Neuron (in vitro differentiated cells): ENCODE results near the gene IDS.
"Not testable (repeated sequence)": the region's sequence is repeated elsewhere in the genome, so short reads cannot be mapped to it uniquely, and the experiment has no call there.

ENCODE experiments used
- H2AFZ ChIP-seq: one replicate; pipeline ENCODE4 v1.6.1; 2013; ENCODE audit warnings: low read depth, mild to moderate bottlenecking, inconsistent platforms, low read length, moderate library complexity
- H3K27me3 ChIP-seq: one replicate; pipeline ENCODE4 v1.6.1; 2013; ENCODE audit warnings: low read length; ENCODE audit not compliant: insufficient read depth
- H3K36me3 ChIP-seq: one replicate; pipeline ENCODE4 v1.6.1; 2013; ENCODE audit warnings: low read length; ENCODE audit not compliant: insufficient read depth
- H3K4me1 ChIP-seq: one replicate; pipeline ENCODE4 v1.6.1; 2013; ENCODE audit warnings: low read length; ENCODE audit not compliant: insufficient read depth
- H3K4me3 ChIP-seq: 2 replicates; pipeline ENCODE4 v1.5.1; 2013; ENCODE audit warnings: mild to moderate bottlenecking, low read length, moderate library complexity
- H3K9me3 ChIP-seq: one replicate; pipeline ENCODE4 v1.6.1; 2013; ENCODE audit warnings: low read length

Gene IDS

DNA sequence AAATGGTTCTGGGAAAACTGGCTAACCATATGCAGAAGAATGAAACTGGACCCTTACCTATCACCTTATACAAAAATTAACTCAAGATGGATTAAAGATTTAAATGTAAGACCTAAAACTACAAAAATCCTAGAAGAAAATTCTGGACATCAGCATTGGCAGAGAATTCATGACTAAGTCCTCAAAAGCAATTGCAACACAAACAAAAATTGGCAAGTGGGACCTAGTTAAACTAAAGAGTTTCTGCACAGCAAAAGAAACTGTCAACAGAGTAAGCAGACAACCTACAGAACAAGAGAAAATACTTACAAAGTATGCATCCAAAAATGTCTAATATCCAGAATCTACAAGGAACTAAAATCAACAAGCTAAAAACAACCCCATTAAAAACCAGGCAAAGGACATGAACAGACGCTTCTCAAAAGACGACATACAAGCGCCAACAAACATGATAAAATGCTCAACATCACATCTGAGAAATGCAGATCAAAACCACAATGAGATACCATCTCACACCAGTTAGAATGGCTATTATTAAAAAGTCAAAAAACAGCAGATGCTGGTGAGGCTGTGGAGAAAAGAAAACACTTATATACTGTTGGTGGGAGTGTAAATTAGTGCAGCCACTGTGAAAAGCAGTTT is 15.7 kb upstream of the IDS start:
- H2AFZ ChIP-seq, H3K27me3 ChIP-seq, H3K4me3 ChIP-seq, H3K9me3 ChIP-seq, H3K36me3 ChIP-seq, H3K4me1 ChIP-seq: not testable (repeated sequence)

DNA sequence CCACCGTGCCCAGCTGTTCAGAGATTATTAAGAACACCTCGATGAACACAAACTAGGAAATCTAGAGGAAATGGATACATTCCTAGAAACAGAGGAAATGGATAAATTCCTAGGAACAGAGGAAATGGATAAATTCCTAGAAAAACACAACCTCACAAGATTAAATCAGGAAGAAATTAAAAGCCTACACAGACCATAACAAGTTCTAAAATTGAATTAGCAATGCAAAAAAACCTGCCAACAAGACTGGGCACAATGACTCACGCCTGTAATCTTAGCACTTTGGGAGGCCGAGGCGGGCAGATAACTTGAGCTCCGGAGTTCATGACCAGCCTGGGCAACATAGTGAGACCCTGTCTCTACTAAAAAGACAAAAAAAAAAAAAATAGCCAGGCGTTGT is 13.1 kb upstream of the IDS start:
- Histone ChIP-seq H2AFZ (no peak overlapping the region), H3K9me3 (no peaks in the 10 kb centered on the region), H3K36me3 (no peaks in the 10 kb centered on the region), H3K4me3 (no peak overlapping the region), H3K27me3 (peaks cover 3% of the 10 kb centered on the region), H3K4me1 (no peaks in the 10 kb centered on the region)

DNA sequence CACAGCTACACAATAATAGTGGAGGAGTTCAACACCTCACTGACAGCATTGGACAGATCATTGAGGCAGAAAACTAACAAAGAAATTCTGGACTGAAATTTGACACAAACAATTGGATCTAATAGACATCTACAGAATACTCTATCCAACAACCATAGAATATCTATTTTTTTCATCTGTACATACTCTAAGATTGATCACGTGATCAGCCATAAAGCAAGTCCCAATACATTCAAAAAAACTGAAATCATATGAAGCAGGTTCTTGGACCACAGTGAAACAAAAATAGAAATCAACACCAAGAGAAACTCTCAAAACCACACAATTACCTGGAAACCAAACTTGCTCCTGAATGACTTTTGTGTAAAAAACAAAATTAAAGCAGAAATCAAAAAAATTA is 12.2 kb upstream of the IDS start:
- H3K4me1 ChIP-seq: no peaks in the 10 kb centered on the region
- no peak overlapping the region for H2AFZ ChIP-seq

GRCh38 chrX:149516604-149517003 is 11.5 kb upstream of the IDS start:
- no peak overlapping the region for H3K4me3 ChIP-seq
- no peaks in the 10 kb centered on the region for H3K4me1 ChIP-seq
- H3K27me3 ChIP-seq: peaks cover 3% of the 10 kb centered on the region
- H2AFZ ChIP-seq: no peak overlapping the region
- H3K36me3 ChIP-seq: no peaks in the 10 kb centered on the region
- H3K9me3 ChIP-seq: no peaks in the 10 kb centered on the region

More for the DNA sequence above, 12.2 kb upstream of the IDS start:
- no peaks in the 10 kb centered on the region for H3K9me3 ChIP-seq
- no peaks in the 10 kb centered on the region for H3K36me3 ChIP-seq
- H3K4me3 ChIP-seq: no peak overlapping the region
- H3K27me3 ChIP-seq: peaks cover 3% of the 10 kb centered on the region

DNA sequence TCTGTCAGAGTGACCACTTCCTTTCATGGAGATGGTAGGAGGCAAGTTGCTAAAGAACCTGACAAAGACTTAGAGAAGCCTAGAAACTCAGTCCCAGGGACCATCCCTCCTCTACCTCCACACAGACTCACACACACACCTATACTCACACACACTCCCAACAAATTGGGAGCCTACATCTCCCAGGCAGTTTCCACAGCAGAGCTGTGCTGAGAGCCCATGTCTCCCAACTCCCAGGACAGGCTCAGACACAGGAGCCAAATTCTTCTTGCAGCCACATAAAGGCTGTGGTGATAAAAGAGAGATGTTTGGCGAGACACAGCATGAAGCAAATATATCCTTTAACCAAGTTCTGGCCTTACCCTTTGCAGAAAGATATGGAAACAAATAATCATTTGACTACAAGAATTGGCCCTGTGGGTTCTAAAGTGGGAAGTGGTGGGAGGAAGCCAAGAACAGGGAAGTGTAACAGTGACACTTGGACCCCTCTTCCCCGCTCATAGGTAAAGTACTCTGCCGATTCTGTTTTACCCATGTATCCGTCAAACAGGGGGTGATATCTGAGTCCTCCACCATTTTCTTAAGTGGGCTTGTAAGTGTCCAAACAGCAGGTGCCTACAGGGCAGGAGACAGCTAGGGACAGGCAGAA is 11.0 kb upstream of the IDS start:
- no peaks in the 10 kb centered on the region for H3K9me3 ChIP-seq
- H3K4me1 ChIP-seq: no peaks in the 10 kb centered on the region
- H3K36me3 ChIP-seq: no peaks in the 10 kb centered on the region
- H3K27me3 ChIP-seq: no peaks in the 10 kb centered on the region
- no peak overlapping the region for H3K4me3 ChIP-seq
- no peak overlapping the region for H2AFZ ChIP-seq

GRCh38 chrX:149513825-149514428 is 8.8 kb upstream of the IDS start:
- H3K27me3 ChIP-seq: no peaks in the 10 kb centered on the region
- no peaks in the 10 kb centered on the region for H3K36me3 ChIP-seq
- H3K9me3 ChIP-seq: no peaks in the 10 kb centered on the region
- no peaks in the 10 kb centered on the region for H3K4me1 ChIP-seq
- no peak overlapping the region for H2AFZ ChIP-seq
- H3K4me3 ChIP-seq: no peak overlapping the region

DNA sequence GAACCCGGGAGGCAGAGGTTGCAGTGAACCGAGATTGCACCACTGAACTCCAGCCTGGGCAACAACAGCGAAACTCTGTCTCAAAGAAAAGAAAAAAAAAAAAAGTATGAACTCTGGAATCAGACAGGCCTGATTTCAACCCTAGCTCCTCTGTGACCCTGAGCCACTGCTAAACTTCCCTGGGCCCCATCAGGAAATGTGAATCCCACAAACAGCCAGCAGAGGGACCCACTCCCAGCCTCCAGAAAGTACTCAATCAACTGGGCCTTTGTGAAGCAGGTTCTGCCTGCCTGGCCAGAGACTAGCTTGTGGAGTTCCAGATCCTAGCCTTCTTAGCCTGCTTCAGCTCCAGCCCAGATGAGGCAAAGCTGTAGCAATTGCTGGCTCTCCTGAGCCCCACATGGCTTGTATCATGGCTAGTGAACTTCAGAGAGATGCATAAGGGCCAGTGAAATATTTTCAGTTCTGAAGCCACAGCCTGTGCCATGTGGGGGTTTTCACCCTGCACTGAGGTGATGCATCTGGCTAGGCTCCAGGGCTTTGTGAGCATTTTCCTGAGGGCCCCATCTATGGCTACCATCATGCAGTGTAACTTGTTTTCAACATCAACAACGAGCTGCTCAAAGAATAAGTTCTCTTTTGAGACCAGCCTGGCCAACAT is 7.2 kb upstream of the IDS start:
- Histone ChIP-seq H3K36me3 (no peaks in the 10 kb centered on the region), H3K9me3 (no peaks in the 10 kb centered on the region), H2AFZ (no peak overlapping the region), H3K4me3 (no peak overlapping the region), H3K27me3 (no peaks in the 10 kb centered on the region), H3K4me1 (no peaks in the 10 kb centered on the region)

GRCh38 chrX:149511081-149511480 is 6.0 kb upstream of the IDS start:
- Histone ChIP-seq H3K4me1 (no peaks in the 10 kb centered on the region), H2AFZ (no peak overlapping the region), H3K9me3 (no peaks in the 10 kb centered on the region), H3K4me3 (no peak overlapping the region), H3K36me3 (no peaks in the 10 kb centered on the region), H3K27me3 (no peaks in the 10 kb centered on the region)

DNA sequence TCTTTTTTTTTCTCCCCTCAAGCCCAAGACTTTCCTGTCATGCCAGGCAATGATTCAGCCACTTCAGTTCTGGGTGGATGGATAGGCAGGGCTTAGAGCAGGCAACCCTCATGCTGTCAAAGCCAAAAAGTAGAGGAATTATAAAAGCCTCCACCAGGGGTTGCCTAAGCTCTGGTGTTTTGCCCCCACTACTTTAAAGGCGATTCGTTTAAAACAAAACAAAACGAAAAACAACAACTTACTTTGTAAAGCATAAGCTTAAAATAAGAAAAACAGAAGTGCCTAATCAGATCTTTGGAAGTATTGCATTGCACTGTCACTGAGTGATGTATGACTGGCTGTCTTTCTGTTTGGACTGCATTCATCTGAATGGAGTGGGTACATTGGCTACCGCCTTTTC is 5.3 kb upstream of the IDS start:
- no peaks in the 10 kb centered on the region for H3K27me3 ChIP-seq
- no peaks in the 10 kb centered on the region for H3K4me1 ChIP-seq
- H2AFZ ChIP-seq: no peak overlapping the region
- H3K4me3 ChIP-seq: no peak overlapping the region
- H3K9me3 ChIP-seq: no peaks in the 10 kb centered on the region
- no peaks in the 10 kb centered on the region for H3K36me3 ChIP-seq

- H3K4me1 ChIP-seq: peaks cover 9% of the 10 kb centered on the region
- no peaks in the 10 kb centered on the region for H3K36me3 ChIP-seq
- H3K4me3 ChIP-seq: no peak overlapping the region
- H3K27me3 ChIP-seq: no peaks in the 10 kb centered on the region
- H2AFZ ChIP-seq: no peak overlapping the region
- H3K9me3 ChIP-seq: no peaks in the 10 kb centered on the region
Observed at GRCh38 chrX:149508467-149508866, 3.4 kb upstream of the IDS start.

DNA sequence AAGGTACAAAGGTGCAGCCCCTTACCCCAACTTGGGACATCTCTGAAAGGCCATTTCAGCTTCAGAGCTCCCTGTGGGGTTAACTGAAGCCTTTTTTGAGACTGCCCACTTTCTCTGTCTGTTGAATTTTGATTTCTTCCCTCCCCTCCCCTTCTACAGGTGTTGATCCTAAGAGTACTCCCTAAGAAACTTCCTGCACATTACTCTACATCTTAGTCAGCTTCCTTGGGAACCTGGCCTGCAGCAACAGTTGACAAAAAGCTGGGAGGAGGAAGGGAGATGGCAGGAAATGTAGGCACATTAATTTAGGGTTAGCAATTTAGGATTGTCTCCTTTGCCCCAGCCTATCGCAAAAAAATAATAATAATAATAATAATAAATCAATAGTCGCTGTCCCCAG is 1.2 kb upstream of the IDS start:
- Histone ChIP-seq H3K9me3 (no peaks in the 10 kb centered on the region), H3K4me1 (peaks cover 9% of the 10 kb centered on the region), H3K36me3 (no peaks in the 10 kb centered on the region), H2AFZ (no peak overlapping the region), H3K4me3 (no peak overlapping the region), H3K27me3 (no peaks in the 10 kb centered on the region)

GRCh38 chrX:149505671-149506070 is 565 bp upstream of the IDS start:
- H3K4me1 ChIP-seq: peaks cover 9% of the 10 kb centered on the region
- H3K36me3 ChIP-seq: peaks cover 2% of the 10 kb centered on the region
- H3K4me3 ChIP-seq: peak overlapping the region; percentile 53
- H3K9me3 ChIP-seq: no peaks in the 10 kb centered on the region
- H3K27me3 ChIP-seq: no peaks in the 10 kb centered on the region
- H2AFZ ChIP-seq: no peak overlapping the region

- no peaks in the 10 kb centered on the region for H3K27me3 ChIP-seq
- no peak overlapping the region for H2AFZ ChIP-seq
- peaks cover 12% of the 10 kb centered on the region for H3K36me3 ChIP-seq
- H3K9me3 ChIP-seq: no peaks in the 10 kb centered on the region
- H3K4me3 ChIP-seq: peak overlapping the region; percentile 53
- H3K4me1 ChIP-seq: peaks cover 9% of the 10 kb centered on the region
Observed at GRCh38 chrX:149504226-149504914, 736 bp downstream of the IDS start.
